ENCODE data around the gene HEATR3. TPM values are rescaled to one million over a fixed set of nuclear protein-coding genes. Genes with fewer than 3 reads are reported as not detected.
A peak's percentile ranks its signal among the peaks of the same experiment; 100 is the strongest.

Gene HEATR3
- total and polyA plus RNA-seq, 2 donors (not counting 1 experiment from before 2014, with no cell fraction given), result 18.0 to 21.0 TPM

- TF ChIP-seq EZH2 (IDR thresholded peaks at IDR 0.05; ENCODE audit: borderline replicate concordance, insufficient read depth, low read depth, low read length, poor library complexity, severe bottlenecking) (no peak), CTCF (IDR thresholded peaks at IDR 0.05) (no peak)
- POLR2A ChIA-PET, result no interaction called here
- ATAC-seq (ENCODE audit: low read depth) (no peak), DNase-seq (no peak)
- Histone ChIP-seq H3K9ac (ENCODE audit: low read length) (no peak overlapping the region), H4K20me1 (ENCODE audit: control insufficient read depth, insufficient read depth, low read length, poor library complexity, severe bottlenecking) (no peaks in the 10 kb centered on the region), H3K4me2 (replicated peaks; ENCODE audit: low read depth, low read length, poor library complexity, severe bottlenecking) (no peak overlapping the region), H3K79me2 (ENCODE audit: control insufficient read depth, insufficient read depth, low read length) (peaks cover 39% of the 10 kb centered on the region), H3K27me3 (replicated peaks in 1 of 4; ENCODE audit: control extremely low read depth in 1 of 4, control insufficient read depth in 3 of 4, insufficient read depth in 4 of 4, low read length in 3 of 4) (no peaks in the 10 kb centered on the region), H3K4me1 (ENCODE audit: control insufficient read depth in 2 of 2, insufficient read depth in 2 of 2, low read length in 2 of 2) (peaks cover 12 to 14% of the 10 kb centered on the region in 2 donors), H3K36me3 (replicated peaks in 1 of 2; ENCODE audit: control extremely low read depth in 1 of 2, control insufficient read depth in 1 of 2, extremely low read depth in 1 of 2, insufficient read depth in 2 of 2, low read length in 1 of 2) (no peaks in the 10 kb centered on the region), H2AFZ (ENCODE audit: insufficient read depth, low read depth, low read length, poor library complexity, severe bottlenecking) (peak overlapping the region; percentile 21), H3K9me3 (ENCODE audit: control extremely low read depth in 1 of 3, control insufficient read depth in 2 of 3, insufficient read depth in 1 of 3, low read length in 2 of 3) (no peaks in the 10 kb centered on the region), H3K4me3 (ENCODE audit: control extremely low read depth in 1 of 5, extremely low read depth in 1 of 5, insufficient read depth in 1 of 5, low read depth in 2 of 5, low read length in 4 of 5) (no peak overlapping the region), H3K27ac (ENCODE audit: low read length in 2 of 2) (no peak overlapping the region)
- CTCF ChIA-PET, result interaction anchor here (0.5 to 5.4 kb wide), 5 partner anchors 188 to 783 kb away, joined by 3 to 89 read pairs (median 25); no protein-coding TSS in a partner anchor
- H3K9me3 Mint-ChIP-seq (ENCODE audit: insufficient read depth), result no peaks in the 10 kb centered on the region
- H3K4me1 Mint-ChIP-seq, result peaks cover 21% of the 10 kb centered on the region
- 33% methylated on average over 3 of the region's 4 CpGs for WGBS (ENCODE audit: insufficient coverage)
- H3K4me3 Mint-ChIP-seq, result no peak overlapping the region
- H3K27me3 Mint-ChIP-seq, result peaks cover 10% of the 10 kb centered on the region
- no peak overlapping the region for H3K27ac Mint-ChIP-seq
- intact Hi-C loops (cut with micrococcal nuclease), result loop anchor here (1.0 to 2.0 kb wide), 5 partner anchors 42 to 783 kb away; partner anchors contain the start of genes HEATR3 and TENT4B
Measured at GRCh38 chr16:50023641-50024040, 42.1 kb upstream of the HEATR3 start.

GRCh38 chr16:50024207-50024606, 41.6 kb upstream of the HEATR3 start:
- no peak overlapping the region for H3K4me3 ChIP-seq (ENCODE audit: control extremely low read depth in 1 of 5, extremely low read depth in 1 of 5, insufficient read depth in 1 of 5, low read depth in 2 of 5, low read length in 4 of 5)
- H3K27ac ChIP-seq (ENCODE audit: low read length in 2 of 2), result peak overlapping the region in 1 of 2 donors; percentile 68
- H3K4me1 ChIP-seq (ENCODE audit: control insufficient read depth in 2 of 2, insufficient read depth in 2 of 2, low read length in 2 of 2), result peaks cover 12 to 14% of the 10 kb centered on the region in 2 donors
- H3K9ac ChIP-seq (ENCODE audit: low read length), result peak overlapping the region; percentile 36
- peaks cover 23% of the 10 kb centered on the region for H3K4me1 Mint-ChIP-seq
- no peak overlapping the region for H3K27ac Mint-ChIP-seq
- H3K36me3 ChIP-seq (replicated peaks in 1 of 2; ENCODE audit: control extremely low read depth in 1 of 2, control insufficient read depth in 1 of 2, extremely low read depth in 1 of 2, insufficient read depth in 2 of 2, low read length in 1 of 2), result no peaks in the 10 kb centered on the region
- H3K4me2 ChIP-seq (replicated peaks; ENCODE audit: low read depth, low read length, poor library complexity, severe bottlenecking), result peak overlapping the region; percentile 79
- DNase-seq, result no peak
- peaks cover 39% of the 10 kb centered on the region for H3K79me2 ChIP-seq (ENCODE audit: control insufficient read depth, insufficient read depth, low read length)
- H3K27me3 ChIP-seq (replicated peaks in 1 of 4; ENCODE audit: control extremely low read depth in 1 of 4, control insufficient read depth in 3 of 4, insufficient read depth in 4 of 4, low read length in 3 of 4), result no peaks in the 10 kb centered on the region
- ChIA-PET POLR2A (no interaction called here), CTCF (interaction anchor here (1.2 to 5.4 kb wide), 11 partner anchors 42 to 782 kb away, joined by 3 to 89 read pairs (median 6); partner anchors contain the start of genes HEATR3 and SNX20)
- no peak for ATAC-seq (ENCODE audit: low read depth)
- no peaks in the 10 kb centered on the region for H4K20me1 ChIP-seq (ENCODE audit: control insufficient read depth, insufficient read depth, low read length, poor library complexity, severe bottlenecking)
- peak overlapping the region; percentile 93 for H3K4me3 Mint-ChIP-seq
- H3K27me3 Mint-ChIP-seq, result peaks cover 7% of the 10 kb centered on the region
- H3K9me3 Mint-ChIP-seq (ENCODE audit: insufficient read depth), result no peaks in the 10 kb centered on the region
- intact Hi-C loops (cut with micrococcal nuclease), result loop anchor here (1.0 to 2.0 kb wide), 5 partner anchors 41 to 782 kb away; partner anchors contain the start of genes HEATR3 and TENT4B
- H3K9me3 ChIP-seq (ENCODE audit: control extremely low read depth in 1 of 3, control insufficient read depth in 2 of 3, insufficient read depth in 1 of 3, low read length in 2 of 3), result no peaks in the 10 kb centered on the region
- 93% methylated on average over 3 of the region's 11 CpGs for WGBS (ENCODE audit: insufficient coverage)
- peak overlapping the region; percentile 94 for H2AFZ ChIP-seq (ENCODE audit: insufficient read depth, low read depth, low read length, poor library complexity, severe bottlenecking)
- TF ChIP-seq EZH2 (IDR thresholded peaks at IDR 0.05; ENCODE audit: borderline replicate concordance, insufficient read depth, low read depth, low read length, poor library complexity, severe bottlenecking), result no peak
- TF ChIP-seq CTCF (IDR thresholded peaks at IDR 0.05), result no peak
